MCF 10A (cell line): ENCODE measurements around the gene OR4D1. TPM values are rescaled to one million over a fixed set of nuclear protein-coding genes. Genes with fewer than 3 reads are reported as not detected.

ENCODE experiments used
- BruUV-seq: library from RNA; stranded (reverse); fragments of 400-500 nt; replicated peaks from 2 replicates; lab custom pipeline; 2021; lab: Mats Ljungman, UMichigan
- CTCF ChIA-PET: fragments of 300-600 bp; sonication (Branson Sonifier 250); formaldehyde crosslinking; extraction: SDS; loops from one replicate; lab custom pipeline; 2021; ENCODE audit warnings: antibody characterized with exemption, inconsistent platforms; lab: Yijun Ruan, JAX
- POLR2A ChIA-PET: fragments of 300-600, 350-650 bp; sonication (Branson Sonifier 250); formaldehyde crosslinking; extraction: SDS; loops from one replicate; lab custom pipeline; 2020; ENCODE audit warnings: antibody characterized with exemption, inconsistent platforms; lab: Yijun Ruan, JAX
- DNase-seq: peaks from one replicate; pipeline ENCODE4 v3.0.0-alpha.2; 2018; ENCODE audit not compliant: unreplicated experiment
- H3K27ac Mint-ChIP-seq: one replicate; pipeline ENCODE4 v1.8.0; 2022; ENCODE audit warnings: mild to moderate bottlenecking, low read depth, mixed read lengths; ENCODE audit not compliant: unreplicated experiment
- H3K27me3 Mint-ChIP-seq: one replicate; pipeline ENCODE4 v1.8.0; 2022; ENCODE audit warnings: mixed read lengths; ENCODE audit not compliant: insufficient read depth, unreplicated experiment
- H3K36me3 Mint-ChIP-seq: one replicate; pipeline ENCODE4 v1.8.0; 2022; ENCODE audit warnings: mild to moderate bottlenecking, moderate library complexity, mixed read lengths; ENCODE audit not compliant: insufficient read depth, unreplicated experiment
- H3K4me1 Mint-ChIP-seq: one replicate; pipeline ENCODE4 v1.8.0; 2022; ENCODE audit warnings: mixed read lengths; ENCODE audit not compliant: insufficient read depth, unreplicated experiment
- H3K4me3 Mint-ChIP-seq: one replicate; pipeline ENCODE4 v1.8.0; 2022; ENCODE audit warnings: mild to moderate bottlenecking, moderate library complexity, mixed read lengths; ENCODE audit not compliant: unreplicated experiment
- H3K9me3 Mint-ChIP-seq: one replicate; pipeline ENCODE4 v1.8.0; 2022; ENCODE audit warnings: mixed read lengths; ENCODE audit not compliant: unreplicated experiment
- CTCF ChIP-seq: fragments of 200-600 bp; IDR thresholded peaks from one replicate; pipeline ENCODE4 v1.8.0; 2022; ENCODE audit warnings: antibody characterized with exemption, mild to moderate bottlenecking; ENCODE audit not compliant: unreplicated experiment
- intact Hi-C: fragments of 100-400 bp; cut with micrococcal nuclease; formaldehyde crosslinking; loops from 2 replicates; pipeline ENCODE4 v1.14.1; 2022
- total RNA-seq: library from RNA; stranded (reverse); gene quantifications from 2 replicates; pipeline ENCODE4 v1.2.3, GENCODE V29; 2022

The OR4D1 gene
- total RNA-seq, 1 experiment from 2014 or later = not detected

GRCh38 chr17:58107306-58107705 is 40.9 kb upstream of the OR4D1 start:
- DNase-seq = no peak
- POLR2A ChIA-PET = interaction anchor here (1.2 to 1.3 kb wide), 2 partner anchors 25 to 100 kb away, joined by 3 to 5 read pairs; partner anchors contain the start of gene SRSF1
- H3K27ac Mint-ChIP-seq = no peak overlapping the region
- H3K9me3 Mint-ChIP-seq = no peaks in the 10 kb centered on the region
- no peaks in the 10 kb centered on the region for H3K27me3 Mint-ChIP-seq
- H3K36me3 Mint-ChIP-seq = no peaks in the 10 kb centered on the region
- intact Hi-C loops = no loop called here
- H3K4me1 Mint-ChIP-seq = no peaks in the 10 kb centered on the region
- no TSS peak for BruUV-seq
- H3K4me3 Mint-ChIP-seq = no peak overlapping the region
- CTCF ChIA-PET = no interaction called here
- no peak for TF ChIP-seq CTCF

- no peaks in the 10 kb centered on the region for H3K4me1 Mint-ChIP-seq
- CTCF ChIA-PET = interaction anchor here (0.6 kb wide), 1 partner anchor 13 kb away, joined by 3 read pairs; no protein-coding TSS in a partner anchor
Measured at GRCh38 chr17:58109197-58109596, 39.0 kb upstream of the OR4D1 start.

GRCh38 chr17:58110012-58110411 is 38.2 kb upstream of the OR4D1 start:
- no peak overlapping the region for H3K27ac Mint-ChIP-seq
- no TSS peak for BruUV-seq
- ChIA-PET POLR2A (interaction anchor here (1.0 kb wide), 1 partner anchor 104 kb away, joined by 4 read pairs; no protein-coding TSS in a partner anchor), CTCF (interaction anchor here (0.7 to 1.0 kb wide), 2 partner anchors 276 to 438 kb away, joined by 3 read pairs; no protein-coding TSS in a partner anchor)
- intact Hi-C loops = loop anchor here (5.0 to 10.0 kb wide), 2 partner anchors 363 to 975 kb away; partner anchors contain the start of gene CCDC182
- no peak for TF ChIP-seq CTCF
- no peaks in the 10 kb centered on the region for H3K27me3 Mint-ChIP-seq
- DNase-seq = no peak
- H3K4me3 Mint-ChIP-seq = no peak overlapping the region
- no peaks in the 10 kb centered on the region for H3K9me3 Mint-ChIP-seq
- H3K4me1 Mint-ChIP-seq = no peaks in the 10 kb centered on the region
- no peaks in the 10 kb centered on the region for H3K36me3 Mint-ChIP-seq

More at GRCh38 chr17:58109197-58109596, 39.0 kb upstream of the OR4D1 start:
- Mint-ChIP-seq H3K27me3 (no peaks in the 10 kb centered on the region), H3K27ac (no peak overlapping the region), H3K36me3 (no peaks in the 10 kb centered on the region), H3K9me3 (no peaks in the 10 kb centered on the region), H3K4me3 (no peak overlapping the region)
- BruUV-seq = no TSS peak
- intact Hi-C loops = no loop called here
- DNase-seq = no peak
- POLR2A ChIA-PET = no interaction called here
- TF ChIP-seq CTCF = no peak

GRCh38 chr17:58111676-58112075 is 36.5 kb upstream of the OR4D1 start:
- TF ChIP-seq CTCF = no peak
- Mint-ChIP-seq H3K27ac (no peak overlapping the region), H3K4me3 (no peak overlapping the region), H3K27me3 (peaks cover 3% of the 10 kb centered on the region), H3K9me3 (no peaks in the 10 kb centered on the region), H3K36me3 (no peaks in the 10 kb centered on the region), H3K4me1 (no peaks in the 10 kb centered on the region)
- CTCF ChIA-PET = interaction anchor here (0.6 to 1.5 kb wide), 7 partner anchors 10 to 260 kb away, joined by 3 to 8 read pairs (median 4); no protein-coding TSS in a partner anchor
- POLR2A ChIA-PET = interaction anchor here (1.2 kb wide), 1 partner anchor 113 kb away, joined by 5 read pairs; no protein-coding TSS in a partner anchor
- DNase-seq = no peak
- no TSS peak for BruUV-seq
- intact Hi-C loops = loop anchor here (2.0 to 10.0 kb wide), 5 partner anchors 113 to 977 kb away; partner anchors contain the start of gene CCDC182
